Keratinocyte (primary cell): ENCODE data around the gene MIDN. TPM values are rescaled to one million over a fixed set of nuclear protein-coding genes. Genes with fewer than 3 reads are reported as not detected.

Source experiments
- DNase-seq: peaks from one replicate; pipeline ENCODE4 v3.0.0-alpha.2; 2011; ENCODE audit warnings: low read depth, missing footprints, low spot score
- FAIRE-seq: peaks from 2 replicates; lab custom pipeline; 2011; peaks lifted over from hg19 to GRCh38; lab: Jason Lieb, UNC
- H2AFZ ChIP-seq: 2 replicates; pipeline ENCODE4 v1.6.0; 2012; ENCODE audit warnings: low read length, control low read depth, inconsistent platforms; ENCODE audit not compliant: control insufficient read depth
- H3K27ac ChIP-seq: 2 replicates; pipeline ENCODE4 v1.5.1; 2011; ENCODE audit warnings: low read length; ENCODE audit not compliant: control insufficient read depth, insufficient read depth
- H3K27me3 ChIP-seq: 3 replicates; pipeline ENCODE4 v1.6.0; 2011; ENCODE audit warnings: low read length; ENCODE audit not compliant: control insufficient read depth, insufficient read depth; ENCODE audit errors: extremely low read depth
- H3K36me3 ChIP-seq, 2 experiments: 2 replicates in 1 of 2; 3 replicates in 1 of 2; pipeline ENCODE4 v1.5.1; 2011; ENCODE audit warnings: low read length in 2 of 2, mild to moderate bottlenecking in 1 of 2; ENCODE audit not compliant: control insufficient read depth in 2 of 2, insufficient read depth in 2 of 2; ENCODE audit errors: extremely low read depth in 1 of 2
- H3K4me1 ChIP-seq: 3 replicates; pipeline ENCODE4 v1.5.1; 2011; ENCODE audit warnings: low read length; ENCODE audit not compliant: control insufficient read depth, insufficient read depth; ENCODE audit errors: extremely low read depth
- H3K4me2 ChIP-seq: 3 replicates; pipeline ENCODE4 v1.6.0; 2011; ENCODE audit warnings: low read depth, low read length; ENCODE audit not compliant: control insufficient read depth, insufficient read depth; ENCODE audit errors: extremely low read depth
- H3K4me3 ChIP-seq, 3 experiments: fragments of 200-600 bp in 1 of 3; sonication (generic) in 1 of 3; 2 replicates in 2 of 3; 3 replicates in 1 of 3; pipeline ENCODE4 v1.5.1; 2011 to 2016; ENCODE audit warnings: low read length in 3 of 3, mild to moderate bottlenecking in 3 of 3, control low read depth in 2 of 3, inconsistent platforms in 1 of 3, low read depth in 1 of 3, mixed read lengths in 1 of 3, mixed run types in 1 of 3, moderate library complexity in 1 of 3; ENCODE audit not compliant: control insufficient read depth in 2 of 3, insufficient read depth in 2 of 3; ENCODE audit errors: extremely low read depth in 1 of 3
- H3K79me2 ChIP-seq: 2 replicates; pipeline ENCODE4 v1.6.0; 2012; ENCODE audit warnings: low read length; ENCODE audit not compliant: control insufficient read depth, insufficient read depth
- H3K9ac ChIP-seq: 3 replicates; pipeline ENCODE4 v1.6.0; 2011; ENCODE audit warnings: low read length; ENCODE audit not compliant: control insufficient read depth, insufficient read depth; ENCODE audit errors: extremely low read depth
- H3K9me1 ChIP-seq: 3 replicates; pipeline ENCODE4 v1.6.0; 2011; ENCODE audit warnings: low read length; ENCODE audit not compliant: control insufficient read depth, insufficient read depth; ENCODE audit errors: extremely low read depth
- H3K9me3 ChIP-seq: 2 replicates; pipeline ENCODE4 v1.5.1; 2012; ENCODE audit warnings: low read depth, low read length; ENCODE audit not compliant: control insufficient read depth
- H4K20me1 ChIP-seq: 3 replicates; pipeline ENCODE4 v1.6.0; 2011; ENCODE audit warnings: low read length; ENCODE audit not compliant: control insufficient read depth, insufficient read depth; ENCODE audit errors: extremely low read depth
- EZH2 ChIP-seq: IDR thresholded peaks from one replicate; pipeline ENCODE4 v1.6.1; 2012; ENCODE audit warnings: inconsistent platforms, mild to moderate bottlenecking, low read length, moderate library complexity
- dilution Hi-C: fragments of 300-500 bp; cut with MboI; formaldehyde crosslinking; loops from one replicate; pipeline ENCODE4 v1.7.0; 2020; ENCODE audit warnings: low sequenced_read_pairs; ENCODE audit not compliant: extremely low pct_ligation_motif_present
- polyA plus RNA-seq, 5 experiments: library from polyadenylated mRNA; depleted of rRNA in 3 of 5; stranded (reverse) in 3 of 5; stranded (forward) in 1 of 5; unstranded in 1 of 5; fragments of >200 nt; gene quantifications; 1 replicate in 1 of 5; 2 replicates in 3 of 5; 3 replicates in 1 of 5; pipeline versions ENCODE4 v1.2.1 to v1.2.3, GENCODE V29; 2011 to 2012; ENCODE audit warnings: missing spikeins in 2 of 5, low read depth in 1 of 5, low replicate concordance in 1 of 5
- TF ChIP-seq, protein P1 (sequence below), 3 experiments: IDR thresholded peaks in 1 of 3; conservative IDR thresholded peaks in 1 of 3; optimal IDR thresholded peaks in 1 of 3; 2 replicates in 2 of 3; 3 replicates in 1 of 3; pipeline versions ENCODE3 to v1.5.1; 2011; ENCODE audit warnings: low read length in 3 of 3, mild to moderate bottlenecking in 3 of 3, moderate library complexity in 2 of 3, control low read depth in 1 of 3, inconsistent platforms in 1 of 3; ENCODE audit not compliant: insufficient read depth in 2 of 3; ENCODE audit errors: extremely low read depth in 1 of 3

Gene MIDN
- polyA plus RNA-seq, 1 donor (not counting 4 experiments of a cell fraction or from before 2014, with no cell fraction given) = 4.7 TPM

DNA sequence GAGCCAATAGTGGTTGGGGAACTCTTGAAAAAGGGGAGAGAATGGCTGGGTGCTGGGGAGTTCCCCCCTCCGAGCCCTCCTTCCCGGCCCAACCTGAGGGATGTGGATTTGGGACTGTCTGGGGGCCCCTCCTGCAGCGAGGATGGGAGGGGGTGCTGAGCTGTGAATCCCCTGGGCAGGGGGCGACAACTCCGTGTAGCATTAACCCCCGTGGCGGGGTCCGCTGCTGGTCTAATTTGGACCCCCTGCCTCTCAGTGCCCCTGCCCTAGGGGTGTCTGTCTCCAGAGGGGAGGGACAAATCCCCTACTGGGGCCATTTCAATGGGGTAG is 9.7 kb downstream of the MIDN start:
- FAIRE-seq = no peak

DNA sequence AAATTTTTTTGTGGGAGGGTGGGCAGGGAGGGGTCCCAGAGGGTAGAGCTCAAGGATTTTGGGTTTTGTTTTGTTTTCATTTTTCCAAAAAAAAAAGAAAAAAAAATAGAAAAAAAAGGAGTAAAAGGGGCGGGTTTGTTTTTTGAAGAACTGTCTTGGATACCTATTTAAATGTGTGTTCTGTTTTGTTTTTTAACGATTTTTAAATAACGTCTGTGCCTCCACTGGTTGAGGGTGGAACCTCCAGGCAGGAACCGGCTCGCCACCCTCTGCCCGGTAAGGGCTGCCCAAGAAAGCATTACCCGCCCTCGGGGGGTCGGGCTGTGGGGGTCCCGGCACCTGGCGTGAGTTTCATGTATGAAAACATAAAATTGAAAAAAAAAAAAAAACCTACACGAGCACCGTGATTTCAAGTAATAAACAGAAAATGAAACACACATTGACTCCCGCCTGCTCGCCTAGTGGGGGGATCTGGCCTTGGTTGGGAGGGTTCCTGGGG is 10.4 kb downstream of the MIDN start:
- Histone ChIP-seq H3K27ac (peak overlapping the region; percentile 58), H3K4me2 (peak overlapping the region; percentile 54), H3K4me1 (peaks cover 57% of the 10 kb centered on the region), H3K36me3 (peaks cover 24 to 41% of the 10 kb centered on the region in 2 experiments), H3K4me3 (peak overlapping the region in 1 of 3 experiments; percentile 2), H3K9ac (peak overlapping the region; percentile 52), H3K9me3 (no peaks in the 10 kb centered on the region), H3K79me2 (peaks cover 38% of the 10 kb centered on the region), H2AFZ (no peak overlapping the region), H3K9me1 (no peaks in the 10 kb centered on the region), H4K20me1 (peaks cover 18% of the 10 kb centered on the region), H3K27me3 (no peaks in the 10 kb centered on the region)
- TF ChIP-seq, protein P1, sequence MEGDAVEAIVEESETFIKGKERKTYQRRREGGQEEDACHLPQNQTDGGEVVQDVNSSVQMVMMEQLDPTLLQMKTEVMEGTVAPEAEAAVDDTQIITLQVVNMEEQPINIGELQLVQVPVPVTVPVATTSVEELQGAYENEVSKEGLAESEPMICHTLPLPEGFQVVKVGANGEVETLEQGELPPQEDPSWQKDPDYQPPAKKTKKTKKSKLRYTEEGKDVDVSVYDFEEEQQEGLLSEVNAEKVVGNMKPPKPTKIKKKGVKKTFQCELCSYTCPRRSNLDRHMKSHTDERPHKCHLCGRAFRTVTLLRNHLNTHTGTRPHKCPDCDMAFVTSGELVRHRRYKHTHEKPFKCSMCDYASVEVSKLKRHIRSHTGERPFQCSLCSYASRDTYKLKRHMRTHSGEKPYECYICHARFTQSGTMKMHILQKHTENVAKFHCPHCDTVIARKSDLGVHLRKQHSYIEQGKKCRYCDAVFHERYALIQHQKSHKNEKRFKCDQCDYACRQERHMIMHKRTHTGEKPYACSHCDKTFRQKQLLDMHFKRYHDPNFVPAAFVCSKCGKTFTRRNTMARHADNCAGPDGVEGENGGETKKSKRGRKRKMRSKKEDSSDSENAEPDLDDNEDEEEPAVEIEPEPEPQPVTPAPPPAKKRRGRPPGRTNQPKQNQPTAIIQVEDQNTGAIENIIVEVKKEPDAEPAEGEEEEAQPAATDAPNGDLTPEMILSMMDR (optimal IDR thresholded peaks at IDR 0.05 in 1 of 3, IDR thresholded peaks at IDR 0.05 in 1 of 3, conservative IDR thresholded peaks at IDR 0.05 in 1 of 3; ENCODE audit: extremely low read depth in 1 of 3, insufficient read depth in 2 of 3, low read length in 3 of 3) = no peak
- no peak for TF ChIP-seq EZH2
- DNase-seq (no peak), FAIRE-seq (no peak)
- dilution Hi-C loops = no loop called here

More for the DNA sequence above, 9.7 kb downstream of the MIDN start:
- H3K4me1 ChIP-seq = peaks cover 61% of the 10 kb centered on the region
- dilution Hi-C loops = no loop called here
- no peaks in the 10 kb centered on the region for H3K27me3 ChIP-seq
- no peaks in the 10 kb centered on the region for H3K9me1 ChIP-seq
- H2AFZ ChIP-seq = no peak overlapping the region
- peak overlapping the region; percentile 15 for H3K9ac ChIP-seq
- TF ChIP-seq EZH2 = no peak
- TF ChIP-seq, protein P1 (optimal IDR thresholded peaks at IDR 0.05 in 1 of 3, IDR thresholded peaks at IDR 0.05 in 1 of 3, conservative IDR thresholded peaks at IDR 0.05 in 1 of 3; ENCODE audit: extremely low read depth in 1 of 3, insufficient read depth in 2 of 3, low read length in 3 of 3) = no peak
- no peak for DNase-seq
- peaks cover 28 to 46% of the 10 kb centered on the region in 2 experiments for H3K36me3 ChIP-seq
- no peaks in the 10 kb centered on the region for H3K9me3 ChIP-seq
- peak overlapping the region; percentile 16 for H3K4me2 ChIP-seq
- H3K79me2 ChIP-seq = peaks cover 44% of the 10 kb centered on the region
- H3K4me3 ChIP-seq = no peak overlapping the region
- H4K20me1 ChIP-seq = peaks cover 18% of the 10 kb centered on the region
- no peak overlapping the region for H3K27ac ChIP-seq
